HG03066 (cell line): Measurements from ENCODE around the gene ACACA.
"Not testable (repeated sequence)": the region's sequence is repeated elsewhere in the genome, so short reads cannot be mapped to it uniquely, and the experiment has no call there.

Source experiments
- ATAC-seq: cut with Tn5 transposase; IDR thresholded peaks from one replicate; pipeline ENCODE4 v1.9.1; 2021; ENCODE audit warnings: low read depth; ENCODE audit not compliant: unreplicated experiment

Gene ACACA

GRCh38 chr17:37188157-37188556 lies 218.5 kb downstream of the ACACA start:
- no peak for ATAC-seq

DNA sequence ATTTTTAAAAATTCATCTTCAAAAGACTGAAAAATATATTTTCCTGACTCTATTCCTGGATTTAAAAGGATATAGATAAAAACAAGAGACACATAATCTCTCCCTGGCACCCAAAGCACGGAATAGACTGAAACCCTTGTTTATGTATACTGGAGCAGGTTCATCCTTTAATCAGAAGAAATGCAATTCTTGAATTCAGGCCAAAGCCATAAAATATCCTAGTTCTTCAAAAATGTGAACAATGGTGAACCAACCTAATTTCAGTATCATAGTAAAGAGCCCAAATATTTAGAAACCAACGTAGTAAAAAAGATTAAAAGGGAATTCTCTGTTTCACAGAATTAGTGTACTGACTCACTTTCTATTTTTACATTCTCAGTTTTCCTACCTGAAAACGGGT lies 219.4 kb downstream of the ACACA start:
- no peak for ATAC-seq

DNA sequence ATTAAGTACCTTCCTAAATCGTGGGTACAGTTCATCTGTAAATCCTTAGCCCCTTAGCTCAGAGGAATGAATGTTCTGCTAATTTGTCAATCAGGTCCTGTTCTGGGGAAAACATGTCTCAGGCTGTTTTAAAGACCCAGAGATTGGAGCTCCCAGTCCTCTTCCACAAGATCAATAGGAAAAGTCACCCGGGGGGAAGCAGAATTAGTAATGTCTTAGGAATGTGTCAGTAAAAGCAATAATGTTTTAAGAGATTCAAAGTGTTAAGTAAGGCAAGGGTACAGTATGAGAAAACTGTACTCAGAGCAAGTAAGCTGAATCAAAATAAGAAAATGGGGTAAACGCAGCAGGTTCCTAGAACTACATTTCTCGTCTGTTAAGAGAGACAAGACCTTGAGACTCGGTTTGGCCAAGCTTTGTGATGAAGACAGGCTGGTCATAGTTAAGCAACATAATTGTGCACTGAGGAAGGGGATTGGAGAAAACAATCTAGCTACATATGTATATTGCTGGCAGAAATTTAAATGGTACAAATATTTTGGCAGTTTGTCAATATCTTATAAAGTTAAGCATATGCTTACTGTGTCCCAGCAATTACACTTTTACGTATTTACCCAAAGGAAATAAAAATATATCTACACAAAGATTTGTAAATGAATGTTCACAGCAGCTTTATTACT lies 223.7 kb downstream of the ACACA start:
- ATAC-seq, result no peak

- ATAC-seq, result no peak
These were observed 226.3 kb downstream of the ACACA start for GRCh38 chr17:37180376-37180775.

GRCh38 chr17:37179893-37180292 lies 226.7 kb downstream of the ACACA start:
- no peak for ATAC-seq

- ATAC-seq, result no peak
These were observed 229.3 kb downstream of the ACACA start for GRCh38 chr17:37177254-37177870.

- no peak for ATAC-seq
These were observed 229.9 kb downstream of the ACACA start for GRCh38 chr17:37176723-37177122.

DNA sequence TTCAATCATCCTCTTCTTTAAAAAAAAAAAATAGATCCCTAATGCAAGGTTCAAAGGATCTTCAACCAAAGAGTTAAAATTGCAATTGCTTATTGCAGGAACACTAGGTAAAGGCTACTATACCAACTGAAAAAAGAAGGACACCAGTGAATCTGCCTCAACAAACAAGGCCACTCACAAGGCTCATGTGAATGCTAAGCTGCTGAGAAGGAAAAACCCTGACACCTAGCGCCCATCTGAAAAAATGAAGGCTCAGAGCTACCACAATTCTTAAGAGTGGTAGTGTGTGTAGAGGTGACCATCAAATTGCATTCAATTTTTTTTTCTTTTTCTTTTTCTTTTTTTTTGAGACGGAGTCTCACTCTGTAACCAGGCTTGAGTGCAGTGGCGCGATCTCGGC lies 232.4 kb downstream of the ACACA start:
- no peak for ATAC-seq

DNA sequence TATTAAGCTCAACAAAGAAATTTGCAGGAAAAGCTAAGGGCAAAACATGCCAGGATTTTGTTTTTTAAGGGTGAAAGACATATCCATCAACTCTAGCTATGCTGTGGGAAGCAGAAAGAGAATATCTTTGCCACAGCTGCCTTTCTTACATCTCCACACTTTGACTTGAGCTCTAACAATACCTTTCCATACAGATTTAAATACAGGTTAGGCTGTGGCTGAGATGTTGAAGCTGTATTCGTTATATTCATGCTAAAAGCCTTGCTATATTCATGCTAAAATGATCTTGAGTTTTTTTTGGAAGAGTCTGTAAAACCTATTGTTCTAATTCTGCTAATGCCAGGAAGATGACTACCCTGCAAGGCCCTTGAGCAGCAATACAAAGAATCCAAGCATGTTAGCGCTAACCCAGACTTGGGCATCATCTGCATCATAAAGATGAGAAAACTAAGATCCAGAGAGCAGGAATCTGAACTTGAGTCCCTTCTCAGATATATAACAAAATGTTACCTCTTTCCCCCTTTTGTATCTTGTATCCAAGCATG lies 235.7 kb downstream of the ACACA start:
- no peak for ATAC-seq

GRCh38 chr17:37168731-37169353 lies 237.8 kb downstream of the ACACA start:
- no peak for ATAC-seq

- no peak for ATAC-seq
These were observed 238.9 kb downstream of the ACACA start for GRCh38 chr17:37167756-37168155.

DNA sequence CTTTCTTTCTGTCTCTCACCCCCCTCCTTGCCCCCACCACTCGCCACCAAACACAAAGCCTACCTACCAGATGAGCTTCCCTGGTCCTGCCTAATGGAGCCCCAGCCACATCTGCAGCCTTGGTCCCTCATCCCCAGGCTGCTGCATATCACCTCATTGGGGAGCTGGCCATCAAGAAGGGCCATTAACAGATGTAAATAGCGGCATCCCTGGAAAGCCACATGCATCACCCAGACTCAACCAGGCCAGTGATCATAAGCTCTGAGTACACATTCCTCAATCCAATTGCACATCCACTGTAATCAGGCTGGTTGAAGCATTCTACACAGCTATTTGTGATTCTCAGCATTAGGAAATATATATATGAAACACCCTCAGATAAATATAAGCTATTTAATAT lies 242.6 kb downstream of the ACACA start:
- ATAC-seq, result no peak

GRCh38 chr17:37162800-37163199 lies 243.8 kb downstream of the ACACA start:
- ATAC-seq, result no peak

DNA sequence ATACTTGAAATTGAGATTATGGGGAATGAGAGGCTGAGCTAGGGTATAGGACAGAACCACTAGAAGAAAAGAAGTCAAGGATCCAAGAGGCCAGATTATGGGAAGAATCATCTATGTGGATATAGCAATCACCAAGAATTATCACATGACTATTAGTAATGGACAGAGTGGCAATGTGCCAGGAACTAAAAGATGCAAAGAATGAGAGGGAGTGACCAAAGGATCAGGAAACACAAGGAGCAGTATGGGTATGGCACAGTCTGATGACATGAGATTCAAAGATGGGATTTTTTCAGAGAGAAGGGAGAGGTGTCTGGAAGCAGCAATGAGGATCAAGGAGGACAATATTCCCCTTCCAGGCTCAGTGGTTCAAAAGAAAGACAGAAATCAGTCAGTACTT lies 245.7 kb downstream of the ACACA start:
- ATAC-seq, result no peak

GRCh38 chr17:37158290-37158689 lies 248.3 kb downstream of the ACACA start:
- no peak for ATAC-seq

DNA sequence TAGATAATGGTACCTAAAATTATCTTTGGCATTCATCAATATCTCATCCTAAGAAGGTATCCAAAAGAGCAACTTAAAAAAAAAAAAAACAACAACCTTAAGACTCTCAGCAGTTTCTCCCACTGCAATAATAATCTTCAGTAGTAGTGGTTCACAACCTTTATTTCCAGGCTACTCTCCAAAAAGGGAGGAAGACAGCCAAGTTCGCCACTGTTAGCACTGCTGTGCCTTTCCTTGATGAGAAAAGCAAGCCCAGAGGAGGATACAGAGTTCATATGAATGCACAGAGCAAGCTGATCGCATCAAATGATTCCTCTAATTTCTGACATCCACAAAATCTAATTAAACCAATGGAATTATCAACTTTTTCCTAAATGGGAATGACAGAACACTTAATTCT lies 258.5 kb downstream of the ACACA start:
- no peak for ATAC-seq

DNA sequence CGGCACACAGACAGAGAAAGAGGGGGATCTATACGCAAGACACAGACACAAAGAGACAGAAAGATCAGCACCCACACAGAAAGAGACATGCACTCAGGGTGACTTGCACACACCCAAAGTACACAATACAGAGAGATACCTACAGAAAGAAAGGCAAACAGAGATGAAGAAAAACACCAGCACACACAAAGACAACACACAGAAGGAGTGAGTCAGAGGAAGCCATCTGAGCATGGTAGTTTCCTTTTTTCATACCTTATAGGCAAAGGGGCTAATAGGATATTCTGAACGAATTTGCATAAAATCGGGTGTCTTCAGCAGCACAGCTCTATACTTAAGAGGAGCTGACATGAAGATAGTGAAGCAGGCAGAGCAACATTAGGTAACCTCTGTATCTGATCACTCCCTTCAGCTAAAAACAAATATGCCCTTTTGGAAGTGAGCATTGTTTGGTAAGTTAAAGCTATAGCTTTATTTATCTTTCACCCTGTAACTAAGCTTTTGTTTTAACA lies 259.3 kb downstream of the ACACA start:
- no peak for ATAC-seq

- no peak for ATAC-seq
These were observed 260.3 kb downstream of the ACACA start for GRCh38 chr17:37146086-37147064.

DNA sequence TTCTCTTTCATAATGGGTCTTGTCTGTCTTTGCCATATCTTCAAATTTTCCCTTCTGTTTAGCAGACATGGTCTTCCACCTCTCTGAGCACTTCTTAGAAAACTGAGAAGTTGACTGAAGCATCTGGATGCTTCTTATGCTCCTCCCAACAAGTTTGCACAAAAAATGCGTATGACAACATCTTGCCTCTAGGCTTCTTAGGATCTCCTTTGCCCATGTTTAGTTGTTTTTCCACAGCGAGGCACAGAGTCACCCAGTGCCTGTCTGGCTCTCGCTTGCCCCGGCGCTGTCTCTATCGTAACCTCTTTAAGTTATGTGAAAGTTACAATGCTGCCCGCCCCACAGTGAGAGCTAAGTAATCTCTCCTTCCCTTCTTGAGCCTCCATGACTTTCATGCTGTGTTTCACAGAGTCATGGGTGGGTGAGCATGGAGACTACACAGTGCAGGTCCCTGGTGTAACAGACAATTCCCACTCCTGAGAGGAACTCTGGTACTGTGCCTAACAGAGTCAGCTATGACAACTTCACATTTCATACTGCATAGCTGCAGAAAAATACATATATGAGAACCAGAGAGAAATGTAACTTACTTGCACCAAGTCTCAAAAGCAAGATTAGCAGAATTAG lies 262.4 kb downstream of the ACACA start:
- no peak for ATAC-seq

GRCh38 chr17:37143558-37143957 lies 263.1 kb downstream of the ACACA start:
- ATAC-seq, result not testable (repeated sequence)
